ENCODE measurements around the gene SCAMP5. TPM values are rescaled to one million over a fixed set of nuclear protein-coding genes. Genes with fewer than 3 reads are reported as not detected.

Gene SCAMP5
- polyA plus RNA-seq, 4 donors = 19.5 to 30.0 (median 25.7) TPM

GRCh38 chr15:75043509-75044257 lies 48.3 kb downstream of the SCAMP5 start:
- peak in 2 of 4 donors; percentile 55 to 60 for DNase-seq (ENCODE audit: low read depth in 4 of 4, low spot score in 2 of 4)

GRCh38 chr15:75044258-75044878 lies 49.0 kb downstream of the SCAMP5 start:
- no peak for DNase-seq (ENCODE audit: low read depth in 4 of 4, low spot score in 2 of 4)

- no peak for DNase-seq (ENCODE audit: low read depth in 4 of 4, low spot score in 2 of 4)
Measured at GRCh38 chr15:75045332-75046015, 50.1 kb downstream of the SCAMP5 start.

- no peak for DNase-seq (ENCODE audit: low read depth in 4 of 4, low spot score in 2 of 4)
Measured at GRCh38 chr15:75048394-75048793, 53.0 kb downstream of the SCAMP5 start.

- DNase-seq (ENCODE audit: low read depth in 4 of 4, low spot score in 2 of 4) = no peak
Measured at GRCh38 chr15:75049392-75049791, 54.0 kb downstream of the SCAMP5 start.

GRCh38 chr15:75050283-75050682 lies 54.9 kb downstream of the SCAMP5 start:
- no peak for DNase-seq (ENCODE audit: low read depth in 4 of 4, low spot score in 2 of 4)

- no peak for DNase-seq (ENCODE audit: low read depth in 4 of 4, low spot score in 2 of 4)
Measured at GRCh38 chr15:75051191-75051608, 55.8 kb downstream of the SCAMP5 start.

GRCh38 chr15:75051711-75052110 lies 56.3 kb downstream of the SCAMP5 start:
- no peak for DNase-seq (ENCODE audit: low read depth in 4 of 4, low spot score in 2 of 4)

GRCh38 chr15:75052972-75053747 lies 57.8 kb downstream of the SCAMP5 start:
- DNase-seq (ENCODE audit: low read depth in 4 of 4, low spot score in 2 of 4) = no peak

- no peak for DNase-seq (ENCODE audit: low read depth in 4 of 4, low spot score in 2 of 4)
Measured at GRCh38 chr15:75053748-75054125, 58.4 kb downstream of the SCAMP5 start.

- no peak for DNase-seq (ENCODE audit: low read depth in 4 of 4, low spot score in 2 of 4)
Measured at GRCh38 chr15:75054172-75054897, 59.0 kb downstream of the SCAMP5 start.

- no peak for DNase-seq (ENCODE audit: low read depth in 4 of 4, low spot score in 2 of 4)
Measured at GRCh38 chr15:75056036-75056435, 60.7 kb downstream of the SCAMP5 start.

- no peak for DNase-seq (ENCODE audit: low read depth in 4 of 4, low spot score in 2 of 4)
Measured at GRCh38 chr15:75058127-75058905, 63.0 kb downstream of the SCAMP5 start.

GRCh38 chr15:75059607-75060006 lies 64.2 kb downstream of the SCAMP5 start:
- DNase-seq (ENCODE audit: low read depth in 4 of 4, low spot score in 2 of 4) = no peak

- no peak for DNase-seq (ENCODE audit: low read depth in 4 of 4, low spot score in 2 of 4)
Measured at GRCh38 chr15:75061272-75061671, 65.9 kb downstream of the SCAMP5 start.

- no peak for DNase-seq (ENCODE audit: low read depth in 4 of 4, low spot score in 2 of 4)
Measured at GRCh38 chr15:75062706-75063105, 67.3 kb downstream of the SCAMP5 start.

- DNase-seq (ENCODE audit: low read depth in 4 of 4, low spot score in 2 of 4) = no peak
Measured at GRCh38 chr15:75063338-75063737, 68.0 kb downstream of the SCAMP5 start.

- no peak for DNase-seq (ENCODE audit: low read depth in 4 of 4, low spot score in 2 of 4)
Measured at GRCh38 chr15:75063889-75064288, 68.5 kb downstream of the SCAMP5 start.

- no peak for DNase-seq (ENCODE audit: low read depth in 4 of 4, low spot score in 2 of 4)
Measured at GRCh38 chr15:75064846-75065245, 69.5 kb downstream of the SCAMP5 start.

GRCh38 chr15:75065467-75065850 lies 70.1 kb downstream of the SCAMP5 start:
- no peak for DNase-seq (ENCODE audit: low read depth in 4 of 4, low spot score in 2 of 4)

All from left renal cortex interstitium (tissue), 4 donors.